ENCODE data around the gene NDUFAF4. TPM values are rescaled to one million over a fixed set of nuclear protein-coding genes. Genes with fewer than 3 reads are reported as not detected.
A peak's percentile ranks its signal among the peaks of the same experiment; 100 is the strongest.

Gene NDUFAF4
- total RNA-seq, result 24.4 and 35.8 TPM in 2 replicates

DNA sequence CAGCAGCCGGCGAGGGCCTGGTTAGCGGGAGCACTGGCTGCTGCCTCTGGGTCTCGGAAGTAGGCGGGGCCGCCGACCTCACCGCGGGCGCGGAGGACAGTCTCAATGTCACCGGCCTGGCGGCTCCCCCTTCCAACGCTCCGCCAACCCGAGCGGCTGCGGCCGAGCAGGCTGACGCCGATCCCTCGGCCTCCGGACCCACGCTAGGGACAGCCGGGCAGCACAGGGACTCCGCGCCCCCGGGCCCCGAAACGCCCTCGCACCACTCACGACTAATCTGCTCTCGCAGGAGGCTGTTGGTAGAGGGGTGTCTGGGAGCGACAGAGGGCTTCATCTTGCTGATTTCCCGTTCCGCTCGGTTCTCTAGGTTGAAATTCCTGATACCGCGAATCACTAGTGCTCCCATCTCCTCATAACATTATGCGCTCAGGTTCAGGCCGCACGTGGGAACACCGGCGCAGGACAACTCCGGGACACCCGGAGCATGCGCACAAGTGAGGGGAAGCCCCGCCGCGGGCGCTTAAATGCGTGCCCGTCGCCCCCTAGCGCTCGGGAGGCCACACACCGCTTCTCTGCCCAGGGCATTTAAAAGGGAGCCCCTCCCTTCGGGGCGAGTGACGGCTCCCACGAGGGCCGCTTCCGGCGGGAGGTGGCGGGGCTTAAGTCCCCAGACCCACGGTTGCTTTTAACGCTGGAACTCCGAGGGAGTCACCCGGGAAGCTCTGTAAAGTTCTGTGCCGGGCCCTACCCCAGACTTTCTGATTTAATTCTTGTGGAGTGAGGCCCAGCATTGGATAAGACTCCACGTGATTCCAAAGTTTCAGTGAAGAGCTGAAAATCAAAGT lies at the start of gene NDUFAF4:
Gene NDUFAF4 (minus strand): TSS at position 496 of the 845 bp plus-strand sequence. CDS start 90 bp downstream, at position 406.
- H3K27me3 ChIP-seq (ENCODE audit: control insufficient read depth, insufficient read depth, low read length), result no peaks in the 10 kb centered on the region
- H3K36me3 ChIP-seq (ENCODE audit: control insufficient read depth, insufficient read depth, low read length), result no peaks in the 10 kb centered on the region
- peak; percentile 75 for DNase-seq (ENCODE audit: low read depth)
- H3K4me3 ChIP-seq (ENCODE audit: low read depth, low read length), result peak within 1 kb of the TSS; percentile 83
- TF ChIP-seq, protein P1, sequence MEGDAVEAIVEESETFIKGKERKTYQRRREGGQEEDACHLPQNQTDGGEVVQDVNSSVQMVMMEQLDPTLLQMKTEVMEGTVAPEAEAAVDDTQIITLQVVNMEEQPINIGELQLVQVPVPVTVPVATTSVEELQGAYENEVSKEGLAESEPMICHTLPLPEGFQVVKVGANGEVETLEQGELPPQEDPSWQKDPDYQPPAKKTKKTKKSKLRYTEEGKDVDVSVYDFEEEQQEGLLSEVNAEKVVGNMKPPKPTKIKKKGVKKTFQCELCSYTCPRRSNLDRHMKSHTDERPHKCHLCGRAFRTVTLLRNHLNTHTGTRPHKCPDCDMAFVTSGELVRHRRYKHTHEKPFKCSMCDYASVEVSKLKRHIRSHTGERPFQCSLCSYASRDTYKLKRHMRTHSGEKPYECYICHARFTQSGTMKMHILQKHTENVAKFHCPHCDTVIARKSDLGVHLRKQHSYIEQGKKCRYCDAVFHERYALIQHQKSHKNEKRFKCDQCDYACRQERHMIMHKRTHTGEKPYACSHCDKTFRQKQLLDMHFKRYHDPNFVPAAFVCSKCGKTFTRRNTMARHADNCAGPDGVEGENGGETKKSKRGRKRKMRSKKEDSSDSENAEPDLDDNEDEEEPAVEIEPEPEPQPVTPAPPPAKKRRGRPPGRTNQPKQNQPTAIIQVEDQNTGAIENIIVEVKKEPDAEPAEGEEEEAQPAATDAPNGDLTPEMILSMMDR (IDR thresholded peaks at IDR 0.05; ENCODE audit: insufficient read depth, low read length, poor library complexity, severe bottlenecking), result peak; percentile 93

DNA sequence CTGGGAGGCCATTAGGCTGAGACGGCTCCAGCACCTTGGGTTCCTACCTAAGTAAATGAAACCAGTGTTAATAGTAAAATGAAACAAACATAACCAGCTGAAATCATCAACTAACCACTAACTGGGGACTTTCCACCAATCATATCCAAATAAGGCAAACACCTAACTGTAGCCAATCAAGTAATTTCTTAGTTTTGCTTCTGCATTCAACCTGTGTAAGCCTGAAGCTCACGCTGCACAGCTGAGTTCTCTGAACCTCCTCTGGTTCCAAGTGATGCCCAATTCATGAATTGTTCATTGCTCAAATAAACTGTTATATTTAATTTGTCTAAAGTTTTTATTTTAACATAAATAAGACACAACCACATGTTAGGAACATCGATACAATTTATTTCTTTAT lies 49.4 kb upstream of the NDUFAF4 start:
- TF ChIP-seq, protein P1 (IDR thresholded peaks at IDR 0.05; ENCODE audit: insufficient read depth, low read length, poor library complexity, severe bottlenecking), result no peak
- Histone ChIP-seq H3K27me3 (ENCODE audit: control insufficient read depth, insufficient read depth, low read length) (no peaks in the 10 kb centered on the region), H3K4me3 (ENCODE audit: low read depth, low read length) (no peak overlapping the region), H3K36me3 (ENCODE audit: control insufficient read depth, insufficient read depth, low read length) (no peaks in the 10 kb centered on the region)
- no peak for DNase-seq (ENCODE audit: low read depth)

DNA sequence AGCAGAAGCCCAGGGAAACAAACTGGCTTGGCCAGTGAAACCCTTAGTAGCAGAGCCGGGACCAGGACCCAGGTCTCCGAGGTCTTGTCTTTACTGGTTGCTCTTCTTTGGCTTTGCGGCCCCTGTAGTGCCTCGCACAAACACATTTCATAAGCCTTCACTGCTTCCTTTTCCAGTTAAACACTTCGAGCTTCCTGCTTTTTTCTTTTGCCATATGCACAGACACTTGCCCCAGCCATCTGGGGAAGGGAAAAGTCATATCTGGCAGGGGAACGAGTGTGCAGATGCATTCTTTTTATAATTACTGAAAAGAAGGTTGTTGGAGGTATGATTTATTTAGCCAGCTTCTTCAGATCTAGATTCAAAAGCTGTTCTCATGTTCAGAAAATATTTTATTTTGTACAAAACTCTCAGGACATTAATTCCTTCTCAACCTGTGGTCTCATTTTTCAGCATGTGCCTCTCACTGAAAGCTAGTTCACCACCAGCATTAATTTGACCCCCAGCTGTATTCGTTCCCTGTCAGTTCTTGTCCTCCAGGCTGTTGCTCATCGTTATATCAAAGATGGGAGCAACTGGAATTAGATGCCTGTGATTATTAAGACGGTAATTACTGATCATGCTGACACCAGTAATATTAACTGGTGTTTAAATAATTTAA lies 46.0 kb upstream of the NDUFAF4 start:
- no peak for DNase-seq (ENCODE audit: low read depth)
- H3K4me3 ChIP-seq (ENCODE audit: low read depth, low read length), result no peak overlapping the region
- TF ChIP-seq, protein P1 (IDR thresholded peaks at IDR 0.05; ENCODE audit: insufficient read depth, low read length, poor library complexity, severe bottlenecking), result no peak
- no peaks in the 10 kb centered on the region for H3K27me3 ChIP-seq (ENCODE audit: control insufficient read depth, insufficient read depth, low read length)
- H3K36me3 ChIP-seq (ENCODE audit: control insufficient read depth, insufficient read depth, low read length), result no peaks in the 10 kb centered on the region

DNA sequence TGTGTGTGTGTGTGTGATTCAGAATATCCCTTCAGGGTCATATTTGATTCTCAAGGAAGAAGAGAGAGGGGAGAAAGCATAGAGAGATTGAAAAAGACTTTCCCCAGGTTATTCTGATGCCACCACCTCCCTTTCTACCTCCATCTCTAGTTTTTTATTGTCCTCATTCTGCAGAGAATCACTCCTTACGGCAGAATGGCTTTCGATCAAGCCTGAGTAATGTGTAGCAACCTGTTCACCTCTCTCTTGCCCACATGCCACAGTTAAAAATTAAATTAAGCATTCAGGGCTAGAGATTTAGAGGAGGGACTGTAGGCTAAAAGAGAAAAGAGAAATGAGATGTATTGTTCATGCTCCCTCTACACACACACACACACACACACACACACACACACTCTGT lies 45.0 kb upstream of the NDUFAF4 start:
- TF ChIP-seq, protein P1 (IDR thresholded peaks at IDR 0.05; ENCODE audit: insufficient read depth, low read length, poor library complexity, severe bottlenecking), result no peak
- DNase-seq (ENCODE audit: low read depth), result no peak
- Histone ChIP-seq H3K36me3 (ENCODE audit: control insufficient read depth, insufficient read depth, low read length) (no peaks in the 10 kb centered on the region), H3K4me3 (ENCODE audit: low read depth, low read length) (no peak overlapping the region), H3K27me3 (ENCODE audit: control insufficient read depth, insufficient read depth, low read length) (no peaks in the 10 kb centered on the region)

DNA sequence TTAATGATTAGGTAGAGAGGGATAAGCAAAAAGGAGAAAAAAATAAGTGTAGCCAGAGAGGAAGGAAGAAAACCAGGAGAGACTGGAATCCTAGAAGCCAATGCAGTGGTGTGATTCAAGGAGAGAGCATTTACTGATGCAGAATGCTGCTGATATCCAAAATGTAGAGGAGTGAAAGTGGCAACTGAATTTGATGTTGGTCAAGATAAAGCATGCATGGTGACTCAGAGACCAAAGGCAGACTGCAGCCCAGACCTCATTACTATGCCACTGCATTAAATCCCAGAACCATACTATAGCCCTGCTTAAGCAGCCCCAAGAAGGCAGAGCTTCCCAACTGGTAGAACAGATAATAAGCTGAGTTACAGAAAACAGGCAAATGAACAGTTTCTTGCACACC lies 42.6 kb upstream of the NDUFAF4 start:
- TF ChIP-seq, protein P1 (IDR thresholded peaks at IDR 0.05; ENCODE audit: insufficient read depth, low read length, poor library complexity, severe bottlenecking), result no peak
- no peak for DNase-seq (ENCODE audit: low read depth)
- H3K27me3 ChIP-seq (ENCODE audit: control insufficient read depth, insufficient read depth, low read length), result no peaks in the 10 kb centered on the region
- H3K4me3 ChIP-seq (ENCODE audit: low read depth, low read length), result no peak overlapping the region
- H3K36me3 ChIP-seq (ENCODE audit: control insufficient read depth, insufficient read depth, low read length), result no peaks in the 10 kb centered on the region
